BJ (cell line): ENCODE data around the gene FRYL. TPM values are rescaled to one million over a fixed set of nuclear protein-coding genes. Genes with fewer than 3 reads are reported as not detected.

Experiments used
- CTCF ChIA-PET: fragments of 350-600 bp; formaldehyde crosslinking; extraction: SDS; loops from one replicate; lab custom pipeline; 2021; ENCODE audit warnings: antibody characterized with exemption, inconsistent platforms; lab: Yijun Ruan, JAX
- POLR2A ChIA-PET: fragments of 300-600 bp; sonication (Branson Sonifier 250); formaldehyde crosslinking; extraction: SDS; loops from one replicate; lab custom pipeline; 2021; ENCODE audit warnings: antibody characterized with exemption; lab: Charles Lee
- DNase-seq: peaks from one replicate; pipeline ENCODE4 v3.0.0-alpha.2; 2011; ENCODE audit warnings: low read depth
- H3K27me3 ChIP-seq: 2 replicates; pipeline ENCODE4 v1.6.0; 2011; ENCODE audit warnings: low read length; ENCODE audit not compliant: control insufficient read depth, insufficient read depth
- H3K36me3 ChIP-seq: 2 replicates; pipeline ENCODE4 v1.5.1; 2011; ENCODE audit warnings: low read length; ENCODE audit not compliant: control insufficient read depth, insufficient read depth
- H3K4me3 ChIP-seq: 2 replicates; pipeline ENCODE4 v1.5.1; 2011; ENCODE audit warnings: low read depth, mild to moderate bottlenecking, control low read depth, low read length
- CTCF ChIP-seq: IDR thresholded peaks from 2 replicates; pipeline ENCODE4 v1.5.1; 2011; ENCODE audit warnings: low read depth, mild to moderate bottlenecking, control low read depth, inconsistent platforms, low read length, moderate library complexity; ENCODE audit not compliant: insufficient read depth
- polyA plus RNA-seq: library from polyadenylated mRNA; depleted of rRNA; stranded (reverse); fragments of >200 nt; gene quantifications from 2 replicates; pipeline ENCODE4 v1.2.3, GENCODE V29; 2011

Gene FRYL
- polyA plus RNA-seq, 1 experiment = 12.6 TPM

GRCh38 chr4:48634688-48635308 is 145.3 kb downstream of the FRYL start:
- H3K4me3 ChIP-seq = no peak overlapping the region
- ChIA-PET POLR2A (no interaction called here), CTCF (no interaction called here)
- TF ChIP-seq CTCF = no peak
- no peaks in the 10 kb centered on the region for H3K36me3 ChIP-seq
- H3K27me3 ChIP-seq = no peaks in the 10 kb centered on the region
- no peak for DNase-seq

DNA sequence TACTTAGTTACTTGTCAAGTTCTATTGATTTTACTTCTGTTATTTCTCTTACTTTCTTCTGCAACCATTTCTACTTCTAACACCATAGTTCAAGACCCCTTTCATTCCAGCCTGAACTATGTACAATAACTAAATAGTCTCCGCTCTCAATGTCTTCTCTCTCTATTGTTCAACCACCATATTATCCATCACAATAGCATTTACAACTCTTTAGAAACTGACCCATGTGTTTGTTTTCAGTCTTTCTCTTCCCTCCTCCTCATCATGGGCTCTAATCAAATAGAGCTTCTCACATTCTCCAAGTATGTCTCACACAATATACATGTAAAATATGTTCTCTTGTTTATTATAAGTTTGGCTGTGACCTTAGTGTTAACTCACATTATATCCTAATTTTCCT is 146.4 kb downstream of the FRYL start:
- ChIA-PET POLR2A (no interaction called here), CTCF (interaction anchor here (0.6 kb wide), 1 partner anchor 150 kb away, joined by 3 read pairs; no protein-coding TSS in a partner anchor)
- Histone ChIP-seq H3K4me3 (no peak overlapping the region), H3K27me3 (no peaks in the 10 kb centered on the region), H3K36me3 (no peaks in the 10 kb centered on the region)
- DNase-seq = no peak
- no peak for TF ChIP-seq CTCF

GRCh38 chr4:48629458-48629857 is 150.6 kb downstream of the FRYL start:
- no peak for TF ChIP-seq CTCF
- DNase-seq = no peak
- Histone ChIP-seq H3K27me3 (no peaks in the 10 kb centered on the region; the same call in 1 of the 2 replicates), H3K4me3 (no peak overlapping the region), H3K36me3 (no peaks in the 10 kb centered on the region)
- CTCF ChIA-PET = no interaction called here
- POLR2A ChIA-PET = no interaction called here

DNA sequence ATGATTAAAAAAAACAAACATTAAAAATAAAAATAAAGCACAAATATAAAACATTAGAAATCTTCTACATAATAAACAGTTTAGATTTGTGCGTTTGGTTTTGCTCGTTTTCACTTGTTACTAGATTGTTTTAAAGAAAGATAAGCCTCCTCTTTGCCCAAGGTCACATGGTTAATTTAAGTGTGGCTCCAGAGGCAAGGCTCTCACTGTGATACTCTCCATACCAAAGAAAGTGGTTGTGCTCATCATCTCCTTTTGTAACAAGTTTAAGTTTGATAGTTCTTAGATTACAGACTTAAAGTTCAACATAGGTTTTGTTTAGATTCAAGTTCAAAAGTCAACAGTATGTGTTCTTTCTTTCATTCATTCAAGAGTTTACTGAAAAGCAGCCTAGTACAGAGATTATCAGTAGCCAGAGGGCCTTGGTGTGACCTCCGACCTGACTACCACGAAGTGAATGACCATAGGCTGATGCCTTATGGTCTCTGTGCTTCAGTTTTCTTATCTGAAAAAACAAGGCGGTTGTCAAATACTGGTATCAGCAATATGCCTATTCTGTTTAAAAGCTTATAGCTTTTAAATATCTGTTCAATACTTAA is 156.8 kb downstream of the FRYL start:
- Histone ChIP-seq H3K36me3 (no peaks in the 10 kb centered on the region), H3K27me3 (no peaks in the 10 kb centered on the region; the same call in 1 of the 2 replicates), H3K4me3 (no peak overlapping the region)
- POLR2A ChIA-PET = no interaction called here
- CTCF ChIA-PET = interaction anchor here (0.6 kb wide), 1 partner anchor 340 kb away, joined by 3 read pairs; no protein-coding TSS in a partner anchor
- DNase-seq = no peak
- TF ChIP-seq CTCF = no peak

- ChIA-PET CTCF (no interaction called here), POLR2A (no interaction called here)
- H3K4me3 ChIP-seq = no peak overlapping the region
- no peaks in the 10 kb centered on the region; the same call in 1 of the 2 replicates for H3K27me3 ChIP-seq
- H3K36me3 ChIP-seq = no peaks in the 10 kb centered on the region
- no peak for TF ChIP-seq CTCF
- DNase-seq = no peak
Measured at GRCh38 chr4:48620831-48621230, 159.2 kb downstream of the FRYL start.
